CD14-positive monocyte (primary cell): Measurements from ENCODE around the gene DPH6. TPM values are rescaled to one million over a fixed set of nuclear protein-coding genes. Genes with fewer than 3 reads are reported as not detected.
A peak's percentile ranks its signal among the peaks of the same experiment; 100 is the strongest.

Experiments used
- DNase-seq, 3 donors: peaks; one replicate each; pipeline ENCODE4 v3.0.0-alpha.2; 2011 to 2022
- H2AFZ ChIP-seq: 2 replicates; pipeline ENCODE4 v1.6.0; 2012; ENCODE audit warnings: mild to moderate bottlenecking, low read depth, low read length, inconsistent platforms; ENCODE audit not compliant: insufficient read depth, poor library complexity, severe bottlenecking
- H3K27ac ChIP-seq, 2 donors: 1 replicate in 1 of 2; 2 replicates in 1 of 2; pipeline ENCODE4 v1.5.1; 2012 to 2013; ENCODE audit warnings: low read length in 2 of 2, control low read depth in 1 of 2, inconsistent platforms in 1 of 2, low read depth in 1 of 2, mild to moderate bottlenecking in 1 of 2
- H3K27me3 ChIP-seq, 2 donors: one replicate each; pipeline versions ENCODE4 v1.6.0 to v1.6.1; 2011 to 2013; ENCODE audit warnings: low read length in 2 of 2; ENCODE audit not compliant: control insufficient read depth in 2 of 2, insufficient read depth in 2 of 2
- H3K36me3 ChIP-seq, 2 donors: replicated peaks in 1 of 2; 1 replicate in 1 of 2; 2 replicates in 1 of 2; pipeline versions ENCODE4 v1.5.1 to v1.6.1; 2012 to 2013; ENCODE audit warnings: low read length in 2 of 2, control low read depth in 1 of 2, inconsistent platforms in 1 of 2, mild to moderate bottlenecking in 1 of 2; ENCODE audit not compliant: insufficient read depth in 2 of 2, control insufficient read depth in 1 of 2
- H3K4me1 ChIP-seq, 2 donors: 1 replicate in 1 of 2; 2 replicates in 1 of 2; pipeline versions ENCODE4 v1.5.1 to v1.6.1; 2012 to 2013; ENCODE audit warnings: low read length in 2 of 2, control low read depth in 1 of 2, inconsistent platforms in 1 of 2, mild to moderate bottlenecking in 1 of 2, moderate library complexity in 1 of 2; ENCODE audit not compliant: insufficient read depth in 2 of 2, control insufficient read depth in 1 of 2
- H3K4me2 ChIP-seq: replicated peaks from 2 replicates; pipeline ENCODE3; 2012; ENCODE audit warnings: low read length, moderate library complexity, mild to moderate bottlenecking; ENCODE audit not compliant: poor library complexity, severe bottlenecking; ENCODE audit errors: extremely low read depth
- H3K4me3 ChIP-seq, 3 experiments: fragments of 200-600 bp in 1 of 3; sonication (generic) in 1 of 3; replicated peaks in 1 of 3; 1 replicate in 2 of 3; 2 replicates in 1 of 3; pipeline ENCODE4 v1.5.1; 2011 to 2013; ENCODE audit warnings: low read length in 3 of 3, mild to moderate bottlenecking in 3 of 3, control low read depth in 2 of 3, low read depth in 2 of 3, inconsistent platforms in 1 of 3, moderate library complexity in 1 of 3
- H3K79me2 ChIP-seq: 2 replicates; pipeline ENCODE4 v1.6.0; 2012; ENCODE audit warnings: mild to moderate bottlenecking, control low read depth, inconsistent platforms, low read length, moderate library complexity; ENCODE audit not compliant: insufficient read depth
- H3K9ac ChIP-seq: 2 replicates; pipeline ENCODE4 v1.6.0; 2017; ENCODE audit warnings: low read length, mild to moderate bottlenecking; ENCODE audit not compliant: insufficient read depth, poor library complexity, severe bottlenecking
- H3K9me3 ChIP-seq, 2 donors: replicated peaks in 1 of 2; 1 replicate in 1 of 2; 2 replicates in 1 of 2; pipeline versions ENCODE4 v1.5.1 to v1.6.1; 2012 to 2013; ENCODE audit warnings: low read length in 2 of 2, control low read depth in 1 of 2; ENCODE audit not compliant: control insufficient read depth in 1 of 2, insufficient read depth in 1 of 2
- H4K20me1 ChIP-seq: 2 replicates; pipeline ENCODE4 v1.6.0; 2012; ENCODE audit warnings: mild to moderate bottlenecking, low read length, control low read depth, moderate library complexity; ENCODE audit not compliant: insufficient read depth
- H3K27ac Mint-ChIP-seq, 7 donors: one replicate each; pipeline ENCODE4 v1.8.0; 2020; ENCODE audit warnings: mild to moderate bottlenecking in 7 of 7, mixed read lengths in 7 of 7, moderate library complexity in 6 of 7, inconsistent platforms in 2 of 7
- H3K27me3 Mint-ChIP-seq, 3 donors: one replicate each; pipeline ENCODE4 v1.8.0; 2021 to 2022; ENCODE audit warnings: low read depth in 3 of 3, mild to moderate bottlenecking in 3 of 3, mixed read lengths in 3 of 3, moderate library complexity in 3 of 3, inconsistent platforms in 1 of 3
- H3K36me3 Mint-ChIP-seq, 2 donors: one replicate each; pipeline ENCODE4 v1.8.0; 2020; ENCODE audit warnings: mixed read lengths in 2 of 2, inconsistent platforms in 1 of 2, mild to moderate bottlenecking in 1 of 2
- H3K4me1 Mint-ChIP-seq: one replicate; pipeline ENCODE4 v1.8.0; 2020; ENCODE audit warnings: mild to moderate bottlenecking, mixed read lengths
- H3K4me3 Mint-ChIP-seq, 2 donors: one replicate each; pipeline ENCODE4 v1.8.0; 2020; ENCODE audit warnings: mild to moderate bottlenecking in 2 of 2, mixed read lengths in 2 of 2, moderate library complexity in 1 of 2
- H3K9me3 Mint-ChIP-seq, 7 donors: one replicate each; pipeline ENCODE4 v1.8.0; 2020 to 2022; ENCODE audit warnings: mixed read lengths in 7 of 7, mild to moderate bottlenecking in 6 of 7, moderate library complexity in 6 of 7, inconsistent platforms in 2 of 7
- WGBS: methylation state at CpG from one replicate; pipeline ENCODE4 v1.1.5; 2013; ENCODE audit warnings: missing lambda C conversion rate; ENCODE audit not compliant: insufficient coverage; 5-methylcytosine and 5-hydroxymethylcytosine counted together
- intact Hi-C, 2 donors: fragments of 100-400 bp; cut with micrococcal nuclease; formaldehyde crosslinking; loops; one replicate each; pipeline versions ENCODE4 v1.15.0 to v1.15.1; 2023
- polyA plus RNA-seq, 3 donors: library from polyadenylated mRNA; depleted of rRNA in 1 of 3; unstranded in 2 of 3; stranded (reverse) in 1 of 3; fragments of 300-500 nt in 2 of 3; fragments of >200 nt in 1 of 3; fragmentation: Illumina TruSeq in 2 of 3; gene quantifications; 1 replicate in 2 of 3; 2 replicates in 1 of 3; pipeline ENCODE4 v1.2.3, GENCODE V29; 2012 to 2021
- TF ChIP-seq, protein P1 (sequence below): fragments of 200-600 bp; IDR thresholded peaks from one replicate; pipeline ENCODE4 v1.8.0; 2022; ENCODE audit warnings: antibody characterized with exemption, mild to moderate bottlenecking

The DPH6 gene
- polyA plus RNA-seq, 3 donors: 7.6 to 18.2 (median 13.6) TPM

DNA sequence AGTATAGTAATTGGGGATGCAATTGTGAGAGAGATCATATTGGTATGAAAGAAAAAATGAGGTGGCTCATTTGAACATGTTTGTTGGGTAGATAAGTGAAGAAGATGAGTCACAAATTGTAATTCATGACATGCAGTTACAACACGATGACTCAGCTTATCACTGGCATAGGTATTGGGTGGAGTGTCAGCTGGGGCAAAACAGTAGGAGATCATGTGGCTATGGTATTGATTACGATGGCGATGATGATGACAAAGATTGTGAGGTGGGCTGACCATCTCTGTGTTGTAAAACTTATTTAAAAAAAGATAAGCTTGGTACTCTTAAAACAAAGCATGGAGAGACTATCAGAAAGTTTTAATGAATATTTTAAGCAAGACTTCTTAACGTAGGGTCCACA, 11.6 kb upstream of the DPH6 start:
- no peaks in the 10 kb centered on the region for H3K27me3 Mint-ChIP-seq
- Histone ChIP-seq H3K4me2 (no peak overlapping the region), H3K79me2 (no peaks in the 10 kb centered on the region), H3K36me3 (no peaks in the 10 kb centered on the region), H3K27me3 (no peaks in the 10 kb centered on the region), H3K9ac (no peak overlapping the region), H3K4me3 (no peak overlapping the region), H3K9me3 (no peaks in the 10 kb centered on the region), H3K4me1 (no peaks in the 10 kb centered on the region), H4K20me1 (no peaks in the 10 kb centered on the region), H3K27ac (no peak overlapping the region), H2AFZ (no peak overlapping the region)
- H3K4me1 Mint-ChIP-seq: peaks cover 2% of the 10 kb centered on the region
- peaks cover 0 to 2% of the 10 kb centered on the region in 2 donors for H3K36me3 Mint-ChIP-seq
- DNase-seq: peak in 1 of 3 donors; percentile 4
- H3K4me3 Mint-ChIP-seq: no peak overlapping the region
- 96% methylated on average over 4 of the region's 4 CpGs for WGBS
- no peaks in the 10 kb centered on the region for H3K9me3 Mint-ChIP-seq
- intact Hi-C loops: no loop called here
- TF ChIP-seq, protein P1, sequence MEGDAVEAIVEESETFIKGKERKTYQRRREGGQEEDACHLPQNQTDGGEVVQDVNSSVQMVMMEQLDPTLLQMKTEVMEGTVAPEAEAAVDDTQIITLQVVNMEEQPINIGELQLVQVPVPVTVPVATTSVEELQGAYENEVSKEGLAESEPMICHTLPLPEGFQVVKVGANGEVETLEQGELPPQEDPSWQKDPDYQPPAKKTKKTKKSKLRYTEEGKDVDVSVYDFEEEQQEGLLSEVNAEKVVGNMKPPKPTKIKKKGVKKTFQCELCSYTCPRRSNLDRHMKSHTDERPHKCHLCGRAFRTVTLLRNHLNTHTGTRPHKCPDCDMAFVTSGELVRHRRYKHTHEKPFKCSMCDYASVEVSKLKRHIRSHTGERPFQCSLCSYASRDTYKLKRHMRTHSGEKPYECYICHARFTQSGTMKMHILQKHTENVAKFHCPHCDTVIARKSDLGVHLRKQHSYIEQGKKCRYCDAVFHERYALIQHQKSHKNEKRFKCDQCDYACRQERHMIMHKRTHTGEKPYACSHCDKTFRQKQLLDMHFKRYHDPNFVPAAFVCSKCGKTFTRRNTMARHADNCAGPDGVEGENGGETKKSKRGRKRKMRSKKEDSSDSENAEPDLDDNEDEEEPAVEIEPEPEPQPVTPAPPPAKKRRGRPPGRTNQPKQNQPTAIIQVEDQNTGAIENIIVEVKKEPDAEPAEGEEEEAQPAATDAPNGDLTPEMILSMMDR: no peak
- peak overlapping the region in 1 of 7 donors; percentile 3 for H3K27ac Mint-ChIP-seq

DNA sequence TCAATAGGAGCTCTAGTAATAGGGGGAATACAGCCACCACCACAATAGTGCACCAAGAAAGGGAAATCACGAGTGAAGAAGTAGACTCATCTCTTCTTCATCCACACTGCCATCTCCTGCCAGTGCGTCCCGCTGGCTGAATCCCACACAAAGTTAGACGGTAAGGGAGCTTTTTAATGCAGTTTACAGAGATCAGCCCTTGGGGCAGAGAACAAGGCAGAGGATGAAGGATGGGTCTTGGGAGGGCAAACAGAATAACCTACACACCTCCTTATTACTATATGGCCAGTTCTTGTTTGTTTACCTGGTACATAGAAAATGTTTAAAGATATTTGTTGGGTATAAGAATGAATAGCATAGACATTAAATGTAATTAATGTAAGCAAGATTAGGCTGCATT, 11.0 kb upstream of the DPH6 start:
- no CpG with 5 or more reads among the region's 4 CpGs for WGBS
- Mint-ChIP-seq H3K9me3 (no peaks in the 10 kb centered on the region), H3K4me1 (peaks cover 2% of the 10 kb centered on the region), H3K4me3 (no peak overlapping the region), H3K27me3 (no peaks in the 10 kb centered on the region), H3K27ac (no peak overlapping the region), H3K36me3 (peaks cover 0 to 2% of the 10 kb centered on the region in 2 donors)
- Histone ChIP-seq H4K20me1 (no peaks in the 10 kb centered on the region), H3K36me3 (no peaks in the 10 kb centered on the region), H3K4me2 (no peak overlapping the region), H2AFZ (no peak overlapping the region), H3K9ac (no peak overlapping the region), H3K27me3 (no peaks in the 10 kb centered on the region), H3K9me3 (no peaks in the 10 kb centered on the region), H3K27ac (no peak overlapping the region), H3K79me2 (no peaks in the 10 kb centered on the region), H3K4me3 (no peak overlapping the region), H3K4me1 (no peaks in the 10 kb centered on the region)
- TF ChIP-seq, protein P1: no peak
- intact Hi-C loops: no loop called here
- DNase-seq: no peak
